ENCODE results near the gene FAIM2.

- TF ChIP-seq CTCF (IDR thresholded peaks at IDR 0.05) (no peak), POLR2AphosphoS5 (IDR thresholded peaks at IDR 0.05; ENCODE audit: low read depth, low read length) (no peak), REST (IDR thresholded peaks at IDR 0.05; ENCODE audit: insufficient read depth in 1 of 2, low read depth in 2 of 2, low read length in 1 of 2) (no peak), TCF7L2 (IDR thresholded peaks at IDR 0.05; ENCODE audit: low read depth, low read length) (no peak), SIN3A (IDR thresholded peaks at IDR 0.05; ENCODE audit: borderline replicate concordance, insufficient read depth, low read depth, low read length) (no peak)
Observed at GRCh38 chr12:49941556-49942511, 38.1 kb upstream of the FAIM2 start.

Data from Panc1 (cell line).